Uterus (tissue), 4 donors: ENCODE data around the gene CBR1. TPM values are rescaled to one million over a fixed set of nuclear protein-coding genes. Genes with fewer than 3 reads are reported as not detected.

Source experiments
- DNase-seq, 2 donors: peaks; one replicate each; pipeline ENCODE4 v3.0.0-alpha.2; 2019 to 2020
- H3K27ac ChIP-seq, 2 donors: fragments of 200-600 bp; sonication (generic); 1 replicate in 1 of 2; 2 replicates in 1 of 2; pipeline ENCODE4 v1.5.1; 2016 to 2018
- H3K27me3 ChIP-seq, 2 donors: fragments of 200-600 bp; sonication (generic); one replicate each; pipeline ENCODE4 v1.5.1; 2018 to 2019; ENCODE audit warnings: control low read depth in 1 of 2
- H3K36me3 ChIP-seq, 2 donors: fragments of 200-600 bp; sonication (generic); one replicate each; pipeline ENCODE4 v1.5.1; 2019; ENCODE audit warnings: control low read depth in 1 of 2
- H3K4me1 ChIP-seq, 2 donors: fragments of 200-600 bp; sonication (generic); one replicate each; pipeline ENCODE4 v1.5.1; 2018 to 2019; ENCODE audit warnings: control low read depth in 1 of 2
- H3K4me3 ChIP-seq, 2 donors: fragments of 200-600 bp; sonication (generic); 1 replicate in 1 of 2; 2 replicates in 1 of 2; pipeline ENCODE4 v1.5.1; 2018 to 2019; ENCODE audit warnings: mild to moderate bottlenecking in 1 of 2
- H3K9me3 ChIP-seq, 2 donors: fragments of 200-600 bp; sonication (generic); one replicate each; pipeline ENCODE4 v1.5.1; 2019; ENCODE audit warnings: control low read depth in 1 of 2
- CTCF ChIP-seq, 4 experiments: fragments of 200-600 bp in 2 of 4; fragments of 450-650 bp in 2 of 4; sonication (generic) in 2 of 4; IDR thresholded peaks; one replicate each; pipeline ENCODE4 v1.5.1; 2016 to 2019; ENCODE audit warnings: antibody characterized with exemption in 4 of 4, mild to moderate bottlenecking in 2 of 4, moderate library complexity in 1 of 4
- POLR2A ChIP-seq, 2 donors: fragments of 450-650 bp; IDR thresholded peaks; one replicate each; pipeline ENCODE4 v1.6.1; 2016; ENCODE audit warnings: antibody characterized with exemption in 2 of 2, mild to moderate bottlenecking in 1 of 2, moderate library complexity in 1 of 2
- intact Hi-C: fragments of 100-400 bp; cut with DNase I; formaldehyde crosslinking; loops from one replicate; pipeline ENCODE4 v1.15.1; 2023; ENCODE audit warnings: low total_unique reads
- small RNA-seq: library from RNA; depleted of rRNA; stranded (forward); fragments of <200 nt; gene quantifications from one replicate; pipeline ENCODE3, GENCODE V24; 2016
- total RNA-seq, 4 donors: library from RNA; depleted of rRNA in 3 of 4; stranded (reverse); fragments of >200 nt in 3 of 4; gene quantifications; one replicate each; pipeline versions ENCODE4 v1.1.0 to v1.2.4, GENCODE V29; 2014 to 2023
- donor health status: DM: yes; HTN: yes; CAD: no.

The CBR1 gene
- total RNA-seq, 4 donors from 2014 or later: 35.7 to 152 (median 57.9) TPM

- no peaks in the 10 kb centered on the region for H3K9me3 ChIP-seq
- TF ChIP-seq CTCF (IDR thresholded peaks at IDR 0.05): no peak
- TF ChIP-seq POLR2A (IDR thresholded peaks at IDR 0.05): no peak
- no peaks in the 10 kb centered on the region for H3K27me3 ChIP-seq
- no peak for DNase-seq
- intact Hi-C loops: no loop called here
- H3K27ac ChIP-seq: peak overlapping the region in 1 of 2 donors; percentile 6
- no peaks in the 10 kb centered on the region for H3K4me1 ChIP-seq
- H3K36me3 ChIP-seq: no peaks in the 10 kb centered on the region
- no peak overlapping the region for H3K4me3 ChIP-seq
Observed at GRCh38 chr21:36113647-36114428, 44.0 kb downstream of the CBR1 start.

GRCh38 chr21:36115138-36115730, 45.4 kb downstream of the CBR1 start:
- no peaks in the 10 kb centered on the region for H3K9me3 ChIP-seq
- no peaks in the 10 kb centered on the region for H3K4me1 ChIP-seq
- DNase-seq: no peak
- H3K36me3 ChIP-seq: no peaks in the 10 kb centered on the region
- TF ChIP-seq CTCF (IDR thresholded peaks at IDR 0.05) (no peak), POLR2A (IDR thresholded peaks at IDR 0.05) (no peak)
- no peaks in the 10 kb centered on the region for H3K27me3 ChIP-seq
- no peak overlapping the region for H3K27ac ChIP-seq
- H3K4me3 ChIP-seq: no peak overlapping the region
- intact Hi-C loops: no loop called here

GRCh38 chr21:36117286-36117741, 47.5 kb downstream of the CBR1 start:
- Histone ChIP-seq H3K4me1 (no peaks in the 10 kb centered on the region), H3K4me3 (no peak overlapping the region), H3K27me3 (no peaks in the 10 kb centered on the region), H3K36me3 (no peaks in the 10 kb centered on the region), H3K27ac (no peak overlapping the region), H3K9me3 (no peaks in the 10 kb centered on the region)
- no peak for TF ChIP-seq CTCF (IDR thresholded peaks at IDR 0.05)
- no peak for TF ChIP-seq POLR2A (IDR thresholded peaks at IDR 0.05)
- no peak for DNase-seq
- intact Hi-C loops: no loop called here

GRCh38 chr21:36120304-36120888, 50.6 kb downstream of the CBR1 start:
- H3K36me3 ChIP-seq: no peaks in the 10 kb centered on the region
- intact Hi-C loops: no loop called here
- no peak for TF ChIP-seq POLR2A (IDR thresholded peaks at IDR 0.05)
- no peak for TF ChIP-seq CTCF (IDR thresholded peaks at IDR 0.05)
- H3K27ac ChIP-seq: no peak overlapping the region
- H3K4me3 ChIP-seq: no peak overlapping the region
- H3K4me1 ChIP-seq: no peaks in the 10 kb centered on the region
- no peaks in the 10 kb centered on the region for H3K9me3 ChIP-seq
- peak in 1 of 2 donors; percentile 45 for DNase-seq
- no peaks in the 10 kb centered on the region for H3K27me3 ChIP-seq

Small RNAs within 50 kb of the gene (small RNA-seq; reads per million reads assigned to genes)
- not detected for gene RNU6-992P

Other genes starting within 250 kb of the CBR1 start
- 10 to 100 TPM; 12.4 to 35.6 (median 22.3) TPM for gene SETD4, start 9.5 kb upstream of the CBR1 start, total RNA-seq
- gene CBR3, start 65.1 kb downstream of the CBR1 start, total RNA-seq: 1 to 10 TPM; 2.6 to 7.3 (median 5.2) TPM
- gene DOP1B, start 86.8 kb downstream of the CBR1 start, total RNA-seq: 10 to 100 TPM in 3 of 4 donors, 1 to 10 TPM in 1; 3.8 to 18.7 (median 14.9) TPM